Measurements from ENCODE around the gene SELENOI. TPM values are rescaled to one million over a fixed set of nuclear protein-coding genes. Genes with fewer than 3 reads are reported as not detected.

SELENOI gene
- total RNA-seq, 1 experiment from 2014 or later = 63.3 TPM

GRCh38 chr2:26324903-26325302 is 21.0 kb upstream of the SELENOI start:
- no peak overlapping the region for H3K9ac ChIP-seq (ENCODE audit: low read length)
- no peaks in the 10 kb centered on the region; the same call in 1 of the 2 replicates for H3K27me3 ChIP-seq (ENCODE audit: insufficient read depth, low read length)
- H3K9me3 ChIP-seq (ENCODE audit: control insufficient read depth in 1 of 2, insufficient read depth in 1 of 2, low read depth in 1 of 2, low read length in 2 of 2) = no peaks in the 10 kb centered on the region
- H2AFZ ChIP-seq (ENCODE audit: low read depth, low read length, poor library complexity, severe bottlenecking) = no peak overlapping the region
- ATAC-seq (no peak), DNase-seq (ENCODE audit: low read depth, low spot score) (no peak)
- CTCF ChIA-PET = no interaction called here
- H3K36me3 ChIP-seq (ENCODE audit: control insufficient read depth in 1 of 2, insufficient read depth in 2 of 2, low read length in 2 of 2) = no peaks in the 10 kb centered on the region
- intact Hi-C loops (cut with micrococcal nuclease) = loop anchor here (5.0 kb wide), 1 partner anchor 373 kb away; no protein-coding TSS in a partner anchor
- TF ChIP-seq CTCF (IDR thresholded peaks at IDR 0.05 in 2 of 3, conservative IDR thresholded peaks at IDR 0.05 in 1 of 3; ENCODE audit: borderline replicate concordance in 1 of 3, insufficient read depth in 1 of 3, low read depth in 2 of 3, low read length in 2 of 3) = no peak
- no peak overlapping the region for H3K4me2 ChIP-seq (ENCODE audit: low read length)
- no peak overlapping the region for H3K4me3 ChIP-seq (replicated peaks in 1 of 2; ENCODE audit: low read depth in 1 of 2, low read length in 2 of 2)
- H3K79me2 ChIP-seq (ENCODE audit: insufficient read depth, low read length) = no peaks in the 10 kb centered on the region
- H3K4me1 ChIP-seq (ENCODE audit: control insufficient read depth in 1 of 2, insufficient read depth in 2 of 2, low read length in 2 of 2) = peaks cover 0 to 2% of the 10 kb centered on the region in 2 experiments; a peak in 2 of 4 replicates
- no peaks in the 10 kb centered on the region for H3K9me2 ChIP-seq (ENCODE audit: insufficient read depth)
- POLR2A ChIA-PET = no interaction called here
- RAD21 ChIA-PET (ENCODE audit: low non-redundant PET in 1 of 2, low total read pairs in 2 of 2, uncharacterized antibody in 2 of 2, unreplicated experiment in 2 of 2) = no interaction called here
- H3K27ac ChIP-seq (ENCODE audit: low read depth, low read length) = no peak overlapping the region
- no TSS peak for BruUV-seq (replicated peaks)
- no peaks in the 10 kb centered on the region for H4K20me1 ChIP-seq (ENCODE audit: insufficient read depth)

GRCh38 chr2:26325851-26326250 is 20.1 kb upstream of the SELENOI start:
- Histone ChIP-seq H3K79me2 (ENCODE audit: insufficient read depth, low read length) (no peaks in the 10 kb centered on the region), H3K4me1 (ENCODE audit: control insufficient read depth in 1 of 2, insufficient read depth in 2 of 2, low read length in 2 of 2) (peaks cover 4 to 9% of the 10 kb centered on the region in 2 experiments; a peak in 3 of 4 replicates), H3K9me2 (ENCODE audit: insufficient read depth) (no peaks in the 10 kb centered on the region), H2AFZ (ENCODE audit: low read depth, low read length, poor library complexity, severe bottlenecking) (no peak overlapping the region), H3K27me3 (ENCODE audit: insufficient read depth, low read length) (no peaks in the 10 kb centered on the region; the same call in 1 of the 2 replicates), H3K4me2 (ENCODE audit: low read length) (no peak overlapping the region), H3K27ac (ENCODE audit: low read depth, low read length) (no peak overlapping the region), H3K9me3 (ENCODE audit: control insufficient read depth in 1 of 2, insufficient read depth in 1 of 2, low read depth in 1 of 2, low read length in 2 of 2) (no peaks in the 10 kb centered on the region), H3K9ac (ENCODE audit: low read length) (no peak overlapping the region), H3K36me3 (ENCODE audit: control insufficient read depth in 1 of 2, insufficient read depth in 2 of 2, low read length in 2 of 2) (no peaks in the 10 kb centered on the region), H3K4me3 (replicated peaks in 1 of 2; ENCODE audit: low read depth in 1 of 2, low read length in 2 of 2) (no peak overlapping the region), H4K20me1 (ENCODE audit: insufficient read depth) (no peaks in the 10 kb centered on the region)
- TF ChIP-seq MAX (IDR thresholded peaks at IDR 0.05) = no peak
- TF ChIP-seq ATF3 (IDR thresholded peaks at IDR 0.05) = no peak
- no peak for TF ChIP-seq REST (IDR thresholded peaks at IDR 0.05; ENCODE audit: low read depth)
- no peak for TF ChIP-seq RAD21 (IDR thresholded peaks at IDR 0.05; ENCODE audit: low read depth)
- TF ChIP-seq SIN3A (IDR thresholded peaks at IDR 0.05; ENCODE audit: low read depth) = no peak
- no peak for TF ChIP-seq YY1 (IDR thresholded peaks at IDR 0.05; ENCODE audit: extremely low read depth, insufficient replicate concordance, low read depth, low read length)
- TF ChIP-seq EZH2 (IDR thresholded peaks at IDR 0.05) = no peak
- TF ChIP-seq ELF1 (IDR thresholded peaks at IDR 0.05; ENCODE audit: borderline replicate concordance, low read depth) = no peak
- TF ChIP-seq EGR1 (IDR thresholded peaks at IDR 0.05; ENCODE audit: low read depth) = no peak
- TF ChIP-seq JUND (IDR thresholded peaks at IDR 0.05) = no peak
- BruUV-seq (replicated peaks) = no TSS peak
- CTCF ChIA-PET = no interaction called here
- POLR2A ChIA-PET = no interaction called here
- ATAC-seq (no peak), DNase-seq (ENCODE audit: low read depth, low spot score) (no peak)
- intact Hi-C loops (cut with micrococcal nuclease) = loop anchor here (5.0 kb wide), 1 partner anchor 374 kb away; no protein-coding TSS in a partner anchor
- RAD21 ChIA-PET (ENCODE audit: low non-redundant PET in 1 of 2, low total read pairs in 2 of 2, uncharacterized antibody in 2 of 2, unreplicated experiment in 2 of 2) = no interaction called here

All from HCT116 (cell line).